ENCODE results near the gene ATXN1. TPM values are rescaled to one million over a fixed set of nuclear protein-coding genes. Genes with fewer than 3 reads are reported as not detected.

The ATXN1 gene
- polyA plus RNA-seq, 1 donor from 2014 or later: 28.2 TPM

DNA sequence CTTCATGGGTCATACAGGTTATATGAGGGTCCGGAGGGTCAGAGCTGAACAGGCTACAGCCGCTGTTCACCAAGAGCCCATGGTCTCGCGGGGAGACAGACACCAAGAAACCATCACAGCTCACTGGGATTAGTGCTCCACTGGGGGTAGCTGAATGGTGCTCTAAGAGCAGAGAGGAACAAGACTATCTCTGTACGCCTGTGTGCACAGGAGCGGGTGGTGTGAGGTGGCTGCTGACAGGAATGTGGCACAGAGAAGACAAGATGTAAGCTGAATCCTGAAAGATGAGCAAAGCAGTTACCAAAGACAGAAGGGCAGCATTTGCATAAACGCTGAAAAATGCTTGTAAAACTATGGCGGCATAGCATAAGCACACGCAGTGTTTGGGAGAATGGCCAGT lies 383.8 kb downstream of the ATXN1 start:
- no peak overlapping the region for H3K4me2 ChIP-seq (ENCODE audit: low read length)
- no peaks in the 10 kb centered on the region for H3K79me2 ChIP-seq (replicated peaks; ENCODE audit: insufficient read depth, low read length)

DNA sequence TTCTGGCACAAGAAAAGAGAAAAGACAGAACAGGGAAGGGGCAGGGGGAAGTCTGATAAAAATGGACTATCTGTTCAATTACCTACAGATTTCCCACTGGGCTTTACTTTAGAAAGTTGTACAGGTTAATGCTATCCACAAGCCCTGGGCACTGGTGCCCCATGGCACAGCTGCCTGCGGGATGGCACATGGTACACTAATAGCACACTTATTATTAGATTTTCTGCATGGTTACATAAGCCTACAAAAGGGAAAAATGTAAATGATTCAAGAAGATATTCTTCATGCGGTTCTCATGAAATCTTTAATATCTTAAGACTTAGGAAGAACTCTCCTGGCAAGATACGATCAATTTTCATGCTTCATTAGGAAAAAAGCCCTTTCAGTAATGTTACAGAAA lies 385.4 kb downstream of the ATXN1 start:
- no peak for TF ChIP-seq POLR2AphosphoS5 (IDR thresholded peaks at IDR 0.05)
- TF ChIP-seq EZH2 (IDR thresholded peaks at IDR 0.05; ENCODE audit: borderline replicate concordance, insufficient read depth, low read length, poor library complexity, severe bottlenecking): no peak
- no peak for TF ChIP-seq SMC3 (conservative IDR thresholded peaks at IDR 0.05; ENCODE audit: poor library complexity)
- TF ChIP-seq, protein P1, sequence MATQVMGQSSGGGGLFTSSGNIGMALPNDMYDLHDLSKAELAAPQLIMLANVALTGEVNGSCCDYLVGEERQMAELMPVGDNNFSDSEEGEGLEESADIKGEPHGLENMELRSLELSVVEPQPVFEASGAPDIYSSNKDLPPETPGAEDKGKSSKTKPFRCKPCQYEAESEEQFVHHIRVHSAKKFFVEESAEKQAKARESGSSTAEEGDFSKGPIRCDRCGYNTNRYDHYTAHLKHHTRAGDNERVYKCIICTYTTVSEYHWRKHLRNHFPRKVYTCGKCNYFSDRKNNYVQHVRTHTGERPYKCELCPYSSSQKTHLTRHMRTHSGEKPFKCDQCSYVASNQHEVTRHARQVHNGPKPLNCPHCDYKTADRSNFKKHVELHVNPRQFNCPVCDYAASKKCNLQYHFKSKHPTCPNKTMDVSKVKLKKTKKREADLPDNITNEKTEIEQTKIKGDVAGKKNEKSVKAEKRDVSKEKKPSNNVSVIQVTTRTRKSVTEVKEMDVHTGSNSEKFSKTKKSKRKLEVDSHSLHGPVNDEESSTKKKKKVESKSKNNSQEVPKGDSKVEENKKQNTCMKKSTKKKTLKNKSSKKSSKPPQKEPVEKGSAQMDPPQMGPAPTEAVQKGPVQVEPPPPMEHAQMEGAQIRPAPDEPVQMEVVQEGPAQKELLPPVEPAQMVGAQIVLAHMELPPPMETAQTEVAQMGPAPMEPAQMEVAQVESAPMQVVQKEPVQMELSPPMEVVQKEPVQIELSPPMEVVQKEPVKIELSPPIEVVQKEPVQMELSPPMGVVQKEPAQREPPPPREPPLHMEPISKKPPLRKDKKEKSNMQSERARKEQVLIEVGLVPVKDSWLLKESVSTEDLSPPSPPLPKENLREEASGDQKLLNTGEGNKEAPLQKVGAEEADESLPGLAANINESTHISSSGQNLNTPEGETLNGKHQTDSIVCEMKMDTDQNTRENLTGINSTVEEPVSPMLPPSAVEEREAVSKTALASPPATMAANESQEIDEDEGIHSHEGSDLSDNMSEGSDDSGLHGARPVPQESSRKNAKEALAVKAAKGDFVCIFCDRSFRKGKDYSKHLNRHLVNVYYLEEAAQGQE (IDR thresholded peaks at IDR 0.05; ENCODE audit: borderline replicate concordance): no peak
- no peak for TF ChIP-seq TAF1 (IDR thresholded peaks at IDR 0.05; ENCODE audit: low read depth)
- TF ChIP-seq, protein P2, sequence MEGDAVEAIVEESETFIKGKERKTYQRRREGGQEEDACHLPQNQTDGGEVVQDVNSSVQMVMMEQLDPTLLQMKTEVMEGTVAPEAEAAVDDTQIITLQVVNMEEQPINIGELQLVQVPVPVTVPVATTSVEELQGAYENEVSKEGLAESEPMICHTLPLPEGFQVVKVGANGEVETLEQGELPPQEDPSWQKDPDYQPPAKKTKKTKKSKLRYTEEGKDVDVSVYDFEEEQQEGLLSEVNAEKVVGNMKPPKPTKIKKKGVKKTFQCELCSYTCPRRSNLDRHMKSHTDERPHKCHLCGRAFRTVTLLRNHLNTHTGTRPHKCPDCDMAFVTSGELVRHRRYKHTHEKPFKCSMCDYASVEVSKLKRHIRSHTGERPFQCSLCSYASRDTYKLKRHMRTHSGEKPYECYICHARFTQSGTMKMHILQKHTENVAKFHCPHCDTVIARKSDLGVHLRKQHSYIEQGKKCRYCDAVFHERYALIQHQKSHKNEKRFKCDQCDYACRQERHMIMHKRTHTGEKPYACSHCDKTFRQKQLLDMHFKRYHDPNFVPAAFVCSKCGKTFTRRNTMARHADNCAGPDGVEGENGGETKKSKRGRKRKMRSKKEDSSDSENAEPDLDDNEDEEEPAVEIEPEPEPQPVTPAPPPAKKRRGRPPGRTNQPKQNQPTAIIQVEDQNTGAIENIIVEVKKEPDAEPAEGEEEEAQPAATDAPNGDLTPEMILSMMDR (IDR thresholded peaks at IDR 0.05; ENCODE audit: poor library complexity, severe bottlenecking): no peak
- TF ChIP-seq EP300 (conservative IDR thresholded peaks at IDR 0.05; ENCODE audit: poor library complexity, severe bottlenecking): no peak
- no peak for TF ChIP-seq RAD21 (conservative IDR thresholded peaks at IDR 0.05)
- no peak for TF ChIP-seq MXI1 (conservative IDR thresholded peaks at IDR 0.05; ENCODE audit: poor library complexity, severe bottlenecking)
- H4K20me1 ChIP-seq (ENCODE audit: insufficient read depth): no peaks in the 10 kb centered on the region
- no peaks in the 10 kb centered on the region for H3K79me2 ChIP-seq (replicated peaks; ENCODE audit: insufficient read depth, low read length)
- H3K4me2 ChIP-seq (ENCODE audit: low read length): no peak overlapping the region
- no peak overlapping the region for H3K4me3 ChIP-seq (ENCODE audit: low read length)
- no peaks in the 10 kb centered on the region for H3K9me2 ChIP-seq (ENCODE audit: insufficient read depth, low read length)
- H2AFZ ChIP-seq (ENCODE audit: low read depth, low read length): no peak overlapping the region
- no peak overlapping the region for H3K9ac ChIP-seq (ENCODE audit: low read length)
- no peaks in the 10 kb centered on the region for H3K27me3 ChIP-seq (ENCODE audit: insufficient read depth, low read depth, low read length)
- no peaks in the 10 kb centered on the region for H3K36me3 ChIP-seq (ENCODE audit: insufficient read depth, low read length)
- no peak overlapping the region for H3K27ac ChIP-seq (ENCODE audit: low read length)
- no peaks in the 10 kb centered on the region for H3F3A ChIP-seq (ENCODE audit: insufficient read depth, low read length, poor library complexity, severe bottlenecking)
- H3K9me3 ChIP-seq (ENCODE audit: low read length): no peaks in the 10 kb centered on the region

More for the DNA sequence above, 383.8 kb downstream of the ATXN1 start:
- no peak for TF ChIP-seq MXI1 (conservative IDR thresholded peaks at IDR 0.05; ENCODE audit: poor library complexity, severe bottlenecking)
- TF ChIP-seq SMC3 (conservative IDR thresholded peaks at IDR 0.05; ENCODE audit: poor library complexity): no peak
- TF ChIP-seq EP300 (conservative IDR thresholded peaks at IDR 0.05; ENCODE audit: poor library complexity, severe bottlenecking): no peak
- TF ChIP-seq POLR2AphosphoS5 (IDR thresholded peaks at IDR 0.05): no peak
- no peak for TF ChIP-seq EZH2 (IDR thresholded peaks at IDR 0.05; ENCODE audit: borderline replicate concordance, insufficient read depth, low read length, poor library complexity, severe bottlenecking)
- TF ChIP-seq, protein P1 (IDR thresholded peaks at IDR 0.05; ENCODE audit: borderline replicate concordance): no peak
- TF ChIP-seq TAF1 (IDR thresholded peaks at IDR 0.05; ENCODE audit: low read depth): no peak
- no peak for TF ChIP-seq RAD21 (conservative IDR thresholded peaks at IDR 0.05)
- TF ChIP-seq, protein P2 (IDR thresholded peaks at IDR 0.05; ENCODE audit: poor library complexity, severe bottlenecking): no peak
- H3K36me3 ChIP-seq (ENCODE audit: insufficient read depth, low read length): no peaks in the 10 kb centered on the region
- H3K27ac ChIP-seq (ENCODE audit: low read length): no peak overlapping the region
- H3K27me3 ChIP-seq (ENCODE audit: insufficient read depth, low read depth, low read length): no peaks in the 10 kb centered on the region
- no peaks in the 10 kb centered on the region for H3F3A ChIP-seq (ENCODE audit: insufficient read depth, low read length, poor library complexity, severe bottlenecking)
- H3K9me2 ChIP-seq (ENCODE audit: insufficient read depth, low read length): no peaks in the 10 kb centered on the region
- H4K20me1 ChIP-seq (ENCODE audit: insufficient read depth): no peaks in the 10 kb centered on the region
- no peak overlapping the region for H3K9ac ChIP-seq (ENCODE audit: low read length)
- H2AFZ ChIP-seq (ENCODE audit: low read depth, low read length): no peak overlapping the region
- no peaks in the 10 kb centered on the region for H3K9me3 ChIP-seq (ENCODE audit: low read length)
- H3K4me3 ChIP-seq (ENCODE audit: low read length): no peak overlapping the region

All from neural cell (in vitro differentiated cells).